Measurements from ENCODE around the gene RNASE12. TPM values are rescaled to one million over a fixed set of nuclear protein-coding genes. Genes with fewer than 3 reads are reported as not detected.

The RNASE12 gene
- total and polyA plus RNA-seq, 2 donors from 2014 or later, result not detected

DNA sequence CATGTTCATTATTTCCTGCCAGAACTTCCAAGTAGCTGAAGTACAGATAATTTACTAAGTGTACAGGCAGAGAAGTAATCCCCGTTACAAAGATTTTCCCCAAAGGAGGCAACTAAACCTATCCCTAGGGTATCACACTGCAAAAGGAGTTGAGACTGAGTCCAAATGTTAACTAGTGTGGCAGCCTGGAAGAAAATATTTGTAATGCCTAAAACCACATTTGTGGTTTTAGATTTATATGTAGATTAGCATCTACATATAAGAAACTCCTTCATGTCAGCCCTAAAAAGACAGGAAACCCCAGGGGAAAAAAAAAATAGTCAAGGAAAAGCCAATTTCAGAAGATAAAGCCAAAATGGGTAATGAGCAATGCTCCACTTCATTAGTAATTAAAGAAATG is 1.4 kb upstream of the RNASE12 start:
- H3K9me3 ChIP-seq (ENCODE audit: control insufficient read depth in 2 of 3, insufficient read depth in 1 of 3, low read length in 3 of 3), result no peaks in the 10 kb centered on the region
- H3K27me3 ChIP-seq (ENCODE audit: control insufficient read depth, insufficient read depth, low read length), result no peaks in the 10 kb centered on the region
- H3K9ac ChIP-seq (ENCODE audit: low read length in 3 of 3), result no peak overlapping the region
- H3K27ac ChIP-seq (ENCODE audit: low read depth in 2 of 2, low read length in 2 of 2), result no peak overlapping the region
- no peaks in the 10 kb centered on the region for H3K4me1 ChIP-seq (ENCODE audit: control insufficient read depth in 2 of 3, insufficient read depth in 2 of 3, low read depth in 1 of 3, low read length in 3 of 3)
- FAIRE-seq (no peak), DNase-seq (no peak)
- no peak overlapping the region for H3K4me3 ChIP-seq (ENCODE audit: low read length in 3 of 3)
- intact Hi-C loops (cut with DNase I), result no loop called here
- TF ChIP-seq, protein P1, sequence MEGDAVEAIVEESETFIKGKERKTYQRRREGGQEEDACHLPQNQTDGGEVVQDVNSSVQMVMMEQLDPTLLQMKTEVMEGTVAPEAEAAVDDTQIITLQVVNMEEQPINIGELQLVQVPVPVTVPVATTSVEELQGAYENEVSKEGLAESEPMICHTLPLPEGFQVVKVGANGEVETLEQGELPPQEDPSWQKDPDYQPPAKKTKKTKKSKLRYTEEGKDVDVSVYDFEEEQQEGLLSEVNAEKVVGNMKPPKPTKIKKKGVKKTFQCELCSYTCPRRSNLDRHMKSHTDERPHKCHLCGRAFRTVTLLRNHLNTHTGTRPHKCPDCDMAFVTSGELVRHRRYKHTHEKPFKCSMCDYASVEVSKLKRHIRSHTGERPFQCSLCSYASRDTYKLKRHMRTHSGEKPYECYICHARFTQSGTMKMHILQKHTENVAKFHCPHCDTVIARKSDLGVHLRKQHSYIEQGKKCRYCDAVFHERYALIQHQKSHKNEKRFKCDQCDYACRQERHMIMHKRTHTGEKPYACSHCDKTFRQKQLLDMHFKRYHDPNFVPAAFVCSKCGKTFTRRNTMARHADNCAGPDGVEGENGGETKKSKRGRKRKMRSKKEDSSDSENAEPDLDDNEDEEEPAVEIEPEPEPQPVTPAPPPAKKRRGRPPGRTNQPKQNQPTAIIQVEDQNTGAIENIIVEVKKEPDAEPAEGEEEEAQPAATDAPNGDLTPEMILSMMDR (IDR thresholded peaks at IDR 0.05; ENCODE audit: borderline replicate concordance, extremely low read depth, insufficient read depth), result no peak
- H3K36me3 ChIP-seq (ENCODE audit: control insufficient read depth in 2 of 3, insufficient read depth in 3 of 3, low read length in 3 of 3), result no peaks in the 10 kb centered on the region

DNA sequence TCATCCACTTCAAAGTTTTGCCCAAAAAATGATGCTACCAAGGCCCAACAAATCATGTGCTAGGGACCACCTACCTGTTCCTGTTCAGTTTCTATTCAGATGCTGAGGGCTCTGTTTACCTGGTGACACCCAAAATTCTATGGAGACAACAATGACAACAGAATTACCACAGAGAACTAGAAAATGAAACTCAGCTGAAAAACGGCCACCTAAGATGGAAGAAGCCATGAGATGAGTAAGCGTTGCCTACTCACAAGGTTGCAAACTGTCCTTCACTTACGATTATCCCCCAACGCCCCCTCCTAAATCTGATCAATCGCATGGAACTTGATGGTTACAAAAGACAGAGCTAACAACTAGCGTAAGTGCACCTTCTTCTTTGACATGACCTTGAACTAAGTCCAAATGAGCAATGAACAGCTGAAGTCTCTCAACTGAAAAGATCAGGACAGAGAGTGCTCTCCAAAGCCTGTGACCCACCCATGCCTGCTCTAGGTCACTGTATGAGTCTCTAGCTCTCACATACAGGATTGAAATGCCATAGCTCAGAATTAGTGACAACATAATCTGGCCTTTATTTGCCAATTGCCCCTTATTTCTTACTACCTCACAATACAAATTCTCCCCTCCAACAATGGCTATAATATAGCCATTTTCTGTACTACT is 3.6 kb downstream of the RNASE12 start, which contains the start of gene RNASE11:
RNASE11 (minus strand) TSS at position 513 of the 666 bp plus-strand sequence.
- intact Hi-C loops (cut with DNase I), result no loop called here
- Histone ChIP-seq H3K9ac (ENCODE audit: low read length in 3 of 3) (no peak within 1 kb of the TSS), H3K27me3 (ENCODE audit: control insufficient read depth, insufficient read depth, low read length) (no peaks in the 10 kb centered on the region), H3K9me3 (ENCODE audit: control insufficient read depth in 2 of 3, insufficient read depth in 1 of 3, low read length in 3 of 3) (no peaks in the 10 kb centered on the region), H3K27ac (ENCODE audit: low read depth in 2 of 2, low read length in 2 of 2) (no peak within 1 kb of the TSS), H3K4me3 (ENCODE audit: low read length in 3 of 3) (no peak within 1 kb of the TSS), H3K36me3 (ENCODE audit: control insufficient read depth in 2 of 3, insufficient read depth in 3 of 3, low read length in 3 of 3) (no peaks in the 10 kb centered on the region), H3K4me1 (ENCODE audit: control insufficient read depth in 2 of 3, insufficient read depth in 2 of 3, low read depth in 1 of 3, low read length in 3 of 3) (no peaks in the 10 kb centered on the region)
- FAIRE-seq (no peak), DNase-seq (no peak)
- TF ChIP-seq, protein P1 (IDR thresholded peaks at IDR 0.05; ENCODE audit: borderline replicate concordance, extremely low read depth, insufficient read depth), result no peak

DNA sequence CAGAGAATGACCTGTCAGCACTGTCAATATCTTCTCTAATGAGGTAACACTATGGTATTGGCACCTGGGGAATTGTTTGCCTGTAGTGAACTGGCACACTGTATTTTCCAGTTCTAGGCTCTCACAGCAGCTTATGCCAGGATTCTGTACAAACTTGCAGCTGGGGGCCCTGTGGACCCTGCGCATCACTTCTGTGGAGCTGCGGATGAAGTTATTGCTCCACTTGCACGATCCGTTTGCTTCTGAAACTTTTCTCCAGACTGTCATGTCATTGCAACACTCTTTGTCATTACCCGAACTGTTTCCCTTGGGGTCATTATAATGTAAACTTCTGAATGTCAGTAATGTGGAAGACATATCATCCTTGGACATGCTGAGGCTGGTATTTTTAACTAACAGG is 7.3 kb downstream of the RNASE12 start:
- TF ChIP-seq, protein P1 (IDR thresholded peaks at IDR 0.05; ENCODE audit: borderline replicate concordance, extremely low read depth, insufficient read depth), result no peak
- no peaks in the 10 kb centered on the region for H3K4me1 ChIP-seq (ENCODE audit: control insufficient read depth in 2 of 3, insufficient read depth in 2 of 3, low read depth in 1 of 3, low read length in 3 of 3)
- FAIRE-seq, result no peak
- no peaks in the 10 kb centered on the region for H3K27me3 ChIP-seq (ENCODE audit: control insufficient read depth, insufficient read depth, low read length)
- H3K36me3 ChIP-seq (ENCODE audit: control insufficient read depth in 2 of 3, insufficient read depth in 3 of 3, low read length in 3 of 3), result no peaks in the 10 kb centered on the region
- H3K9me3 ChIP-seq (ENCODE audit: control insufficient read depth in 2 of 3, insufficient read depth in 1 of 3, low read length in 3 of 3), result no peaks in the 10 kb centered on the region
- no peak overlapping the region for H3K9ac ChIP-seq (ENCODE audit: low read length in 3 of 3)
- intact Hi-C loops (cut with DNase I), result no loop called here
- DNase-seq, result no peak
- no peak overlapping the region for H3K27ac ChIP-seq (ENCODE audit: low read depth in 2 of 2, low read length in 2 of 2)
- H3K4me3 ChIP-seq (ENCODE audit: low read length in 3 of 3), result no peak overlapping the region

DNA sequence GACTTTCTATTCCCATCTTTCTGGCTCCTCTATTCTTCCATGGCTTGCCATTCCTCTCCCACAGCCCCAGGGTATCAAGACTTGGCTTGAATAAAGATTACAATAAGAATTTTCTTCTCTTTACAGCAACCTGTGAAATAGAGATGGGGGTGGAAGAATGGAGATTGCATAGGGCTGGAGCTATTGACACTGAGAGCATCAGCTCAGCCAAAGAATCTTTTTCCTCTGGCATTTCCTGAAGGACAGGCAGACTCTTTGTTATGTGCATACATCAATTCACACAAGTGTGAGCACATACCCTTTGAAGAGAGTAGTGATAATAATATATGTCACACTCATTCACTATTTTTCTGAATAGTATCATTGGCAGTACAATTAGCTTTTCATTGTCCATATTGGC is 8.0 kb downstream of the RNASE12 start:
- intact Hi-C loops (cut with DNase I), result no loop called here
- Histone ChIP-seq H3K9ac (ENCODE audit: low read length in 3 of 3) (no peak overlapping the region), H3K4me1 (ENCODE audit: control insufficient read depth in 2 of 3, insufficient read depth in 2 of 3, low read depth in 1 of 3, low read length in 3 of 3) (no peaks in the 10 kb centered on the region), H3K4me3 (ENCODE audit: low read length in 3 of 3) (no peak overlapping the region), H3K27ac (ENCODE audit: low read depth in 2 of 2, low read length in 2 of 2) (no peak overlapping the region), H3K36me3 (ENCODE audit: control insufficient read depth in 2 of 3, insufficient read depth in 3 of 3, low read length in 3 of 3) (no peaks in the 10 kb centered on the region), H3K27me3 (ENCODE audit: control insufficient read depth, insufficient read depth, low read length) (no peaks in the 10 kb centered on the region), H3K9me3 (ENCODE audit: control insufficient read depth in 2 of 3, insufficient read depth in 1 of 3, low read length in 3 of 3) (no peaks in the 10 kb centered on the region)
- no peak for DNase-seq
- TF ChIP-seq, protein P1 (IDR thresholded peaks at IDR 0.05; ENCODE audit: borderline replicate concordance, extremely low read depth, insufficient read depth), result no peak
- FAIRE-seq, result no peak

Measured in kidney (tissue), 14 donors.